GM12891 (cell line): ENCODE measurements around the gene ZNF536. TPM values are rescaled to one million over a fixed set of nuclear protein-coding genes. Genes with fewer than 3 reads are reported as not detected.

Source experiments
- DNase-seq: peaks from one replicate; pipeline ENCODE4 v3.0.0; 2011; ENCODE audit warnings: low spot score; ENCODE audit not compliant: insufficient read length
- FAIRE-seq: peaks from 2 replicates; lab custom pipeline; 2011; peaks lifted over from hg19 to GRCh38; lab: Jason Lieb, UNC
- PAX5 ChIP-seq: IDR thresholded peaks from 2 replicates; pipeline ENCODE4 v1.6.1; 2011; ENCODE audit warnings: low read length, moderate library complexity, mild to moderate bottlenecking; ENCODE audit not compliant: insufficient read depth, severe bottlenecking
- POLR2A ChIP-seq: IDR thresholded peaks from 2 replicates; pipeline ENCODE4 v1.6.1; 2011; ENCODE audit warnings: low read depth, low read length, control low read depth
- POLR2AphosphoS5 ChIP-seq: IDR thresholded peaks from 2 replicates; pipeline ENCODE4 v1.6.1; 2011; ENCODE audit warnings: low read depth, low read length, control low read depth
- POU2F2 ChIP-seq: IDR thresholded peaks from 2 replicates; pipeline ENCODE4 v1.6.1; 2011; ENCODE audit warnings: low read depth, mild to moderate bottlenecking, control low read depth, low read length, moderate library complexity
- SPI1 ChIP-seq: IDR thresholded peaks from 2 replicates; pipeline ENCODE4 v1.6.1; 2011; ENCODE audit warnings: low read depth, low read length, control low read depth
- TAF1 ChIP-seq: IDR thresholded peaks from 2 replicates; pipeline ENCODE4 v1.6.1; 2011; ENCODE audit warnings: low read depth, low read length, control low read depth
- polyA plus RNA-seq: library from polyadenylated mRNA; unstranded; fragments of >200 nt; gene quantifications from one replicate; pipeline ENCODE4 v1.2.1, GENCODE V29; 2012; ENCODE audit warnings: low read depth, missing spikeins, inconsistent platforms; ENCODE audit not compliant: missing spikeins

ZNF536 gene
- polyA plus RNA-seq: not detected

GRCh38 chr19:30371960-30372824 is at the start of gene ZNF536:
Gene ZNF536 (plus strand): TSS chr19:30372384. CDS start chr19:30443563, 71,179 bp downstream.
- TF ChIP-seq SPI1 (no peak), POLR2AphosphoS5 (no peak), PAX5 (no peak), POU2F2 (no peak), TAF1 (no peak), POLR2A (no peak)
- FAIRE-seq: no peak
- DNase-seq: no peak

GRCh38 chr19:30322641-30323320 is 49.4 kb upstream of the ZNF536 start:
- TF ChIP-seq POU2F2 (no peak), SPI1 (no peak), POLR2AphosphoS5 (no peak), POLR2A (no peak), PAX5 (no peak), TAF1 (no peak)
- no peak for DNase-seq
- no peak for FAIRE-seq

GRCh38 chr19:30323904-30324303 is 48.3 kb upstream of the ZNF536 start:
- TF ChIP-seq PAX5 (no peak), TAF1 (no peak), SPI1 (no peak), POLR2AphosphoS5 (no peak), POU2F2 (no peak), POLR2A (no peak)
- DNase-seq (no peak), FAIRE-seq (no peak)

- FAIRE-seq (no peak), DNase-seq (no peak)
- TF ChIP-seq POLR2AphosphoS5 (no peak), TAF1 (no peak), POU2F2 (no peak), SPI1 (no peak), PAX5 (no peak), POLR2A (no peak)
These were observed 47.2 kb upstream of the ZNF536 start for GRCh38 chr19:30324982-30325381.

DNA sequence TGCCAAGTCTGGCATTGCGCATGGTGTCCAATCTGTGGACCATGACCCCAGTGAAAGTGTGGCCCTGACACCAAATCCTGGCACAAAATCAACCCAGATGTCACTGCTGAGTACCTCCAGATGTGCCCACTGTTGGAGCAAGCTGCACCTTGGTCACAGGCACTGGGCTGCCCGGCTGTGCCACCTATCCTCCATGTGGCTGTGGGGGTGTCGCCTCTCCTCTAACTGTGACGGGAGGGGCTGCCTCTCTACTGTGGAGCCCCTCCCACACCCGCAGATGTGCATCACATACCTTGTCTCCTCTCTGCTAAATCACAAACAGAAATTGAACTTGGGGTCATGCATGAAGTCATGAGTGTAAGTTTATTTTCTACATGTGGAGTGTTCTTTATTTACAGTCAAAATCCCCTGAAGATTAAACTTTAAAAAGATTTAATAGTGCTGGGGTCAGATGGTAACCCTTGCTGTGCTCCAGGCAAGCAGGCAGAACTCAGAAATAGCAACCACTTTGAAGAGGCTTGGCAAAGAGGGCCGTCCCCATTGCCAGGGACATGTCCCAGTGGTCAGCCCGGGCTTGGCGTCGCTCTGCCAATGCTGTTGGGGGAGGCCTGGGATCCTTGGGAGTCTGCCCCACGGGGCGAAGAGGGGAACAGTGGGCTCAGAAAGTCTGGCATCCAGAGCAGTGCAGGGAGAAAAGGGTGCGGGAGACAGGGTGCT is 46.4 kb upstream of the ZNF536 start:
- DNase-seq (no peak), FAIRE-seq (no peak)
- TF ChIP-seq POU2F2 (no peak), SPI1 (no peak), POLR2A (no peak), TAF1 (no peak), POLR2AphosphoS5 (no peak), PAX5 (no peak)

DNA sequence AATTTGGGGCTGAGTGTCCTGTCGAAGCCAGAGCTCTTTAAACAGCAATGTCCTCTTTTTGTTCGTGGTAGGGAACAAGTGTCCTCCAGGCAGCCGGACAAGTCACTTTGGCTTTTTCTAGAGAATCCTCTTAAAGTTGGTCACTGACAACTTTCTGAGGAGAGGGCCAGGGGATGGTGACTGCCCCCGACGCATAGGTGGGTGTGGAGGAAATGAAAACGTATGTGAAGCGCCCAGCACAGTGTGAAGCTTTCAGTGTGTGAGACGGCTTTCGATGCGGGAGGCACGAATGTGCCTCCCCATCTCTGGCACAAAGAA is 45.8 kb upstream of the ZNF536 start:
- TF ChIP-seq POU2F2 (no peak), PAX5 (no peak), POLR2A (no peak), SPI1 (no peak), TAF1 (no peak), POLR2AphosphoS5 (no peak)
- FAIRE-seq: no peak
- no peak for DNase-seq

DNA sequence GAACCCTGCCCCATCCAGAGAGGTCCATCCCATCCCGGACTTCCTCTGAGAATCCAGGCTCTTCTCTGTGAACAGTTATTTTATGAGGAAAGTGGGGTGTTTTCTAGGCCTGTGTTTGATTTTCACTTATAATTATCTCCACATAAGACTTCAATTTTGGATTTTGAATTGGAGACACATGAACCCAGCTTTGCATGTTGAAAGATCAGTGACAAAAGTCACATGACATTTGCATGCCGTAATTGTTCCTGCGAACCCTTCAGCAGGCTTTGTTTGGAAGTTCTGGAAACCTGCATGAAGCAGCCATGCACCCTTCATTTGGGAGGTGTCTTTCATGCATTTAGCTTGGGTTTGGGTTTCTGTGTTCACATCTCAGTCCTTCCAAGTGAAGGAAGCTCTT is 44.9 kb upstream of the ZNF536 start:
- FAIRE-seq (no peak), DNase-seq (no peak)
- TF ChIP-seq PAX5: no peak
- TF ChIP-seq POLR2A: no peak
- no peak for TF ChIP-seq POLR2AphosphoS5
- no peak for TF ChIP-seq POU2F2
- no peak for TF ChIP-seq TAF1
- TF ChIP-seq SPI1: no peak

GRCh38 chr19:30328096-30328495 is 44.1 kb upstream of the ZNF536 start:
- DNase-seq (no peak), FAIRE-seq (no peak)
- TF ChIP-seq POLR2AphosphoS5: no peak
- TF ChIP-seq POU2F2: no peak
- no peak for TF ChIP-seq POLR2A
- no peak for TF ChIP-seq PAX5
- TF ChIP-seq TAF1: no peak
- no peak for TF ChIP-seq SPI1

GRCh38 chr19:30330266-30330665 is 41.9 kb upstream of the ZNF536 start:
- TF ChIP-seq POLR2A: no peak
- TF ChIP-seq TAF1: no peak
- TF ChIP-seq POLR2AphosphoS5: no peak
- no peak for TF ChIP-seq SPI1
- TF ChIP-seq POU2F2: no peak
- TF ChIP-seq PAX5: no peak
- no peak for FAIRE-seq

More at GRCh38 chr19:30330266-30330665, 41.9 kb upstream of the ZNF536 start:
- DNase-seq: no peak
